Endothelial cell of umbilical vein (primary cell): ENCODE measurements around the gene SELENBP1.

ENCODE experiments used
- CTCF ChIP-seq, 2 donors: IDR thresholded peaks; 1 replicate in 1 of 2; 2 replicates in 1 of 2; pipeline ENCODE4 v1.5.1; 2011; ENCODE audit warnings: low read length in 2 of 2, mild to moderate bottlenecking in 2 of 2, moderate library complexity in 2 of 2, control low read depth in 1 of 2, inconsistent platforms in 1 of 2, low read depth in 1 of 2; ENCODE audit not compliant: insufficient read depth in 1 of 2; ENCODE audit errors: extremely low read depth in 1 of 2
- EZH2 ChIP-seq: IDR thresholded peaks from 2 replicates; pipeline ENCODE4 v1.6.1; 2012; ENCODE audit warnings: borderline replicate concordance, low read depth, mild to moderate bottlenecking, moderate library complexity, low read length, inconsistent platforms; ENCODE audit not compliant: severe bottlenecking
- JUN ChIP-seq: IDR thresholded peaks from 2 replicates; pipeline ENCODE4 v1.6.1; 2011; ENCODE audit warnings: borderline replicate concordance, low read depth; ENCODE audit not compliant: insufficient read length, insufficient read depth
- MYC ChIP-seq: IDR thresholded peaks from one replicate; pipeline ENCODE4 v1.6.1; 2011; ENCODE audit warnings: mild to moderate bottlenecking, low read depth, low read length
- POLR2A ChIP-seq: IDR thresholded peaks from 2 replicates; pipeline ENCODE4 v1.6.1; 2012; ENCODE audit warnings: low read depth, mild to moderate bottlenecking, control low read depth, low read length
- POLR2AphosphoS5 ChIP-seq: IDR thresholded peaks from 2 replicates; pipeline ENCODE4 v1.6.1; 2012; ENCODE audit warnings: low read depth, mild to moderate bottlenecking, control low read depth, low read length, moderate library complexity; ENCODE audit not compliant: insufficient read depth
- TF ChIP-seq, protein P1 (sequence below): IDR thresholded peaks from 2 replicates; pipeline ENCODE4 v1.6.1; 2011; ENCODE audit not compliant: insufficient read depth, insufficient read length

- TF ChIP-seq CTCF (IDR thresholded peaks at IDR 0.05; ENCODE audit: extremely low read depth in 1 of 2, insufficient read depth in 1 of 2, low read depth in 1 of 2, low read length in 2 of 2) (no peak), POLR2A (no peak), EZH2 (no peak), JUN (no peak), POLR2AphosphoS5 (no peak), MYC (no peak)
- TF ChIP-seq, protein P1, sequence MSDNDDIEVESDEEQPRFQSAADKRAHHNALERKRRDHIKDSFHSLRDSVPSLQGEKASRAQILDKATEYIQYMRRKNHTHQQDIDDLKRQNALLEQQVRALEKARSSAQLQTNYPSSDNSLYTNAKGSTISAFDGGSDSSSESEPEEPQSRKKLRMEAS = no peak
Observed at GRCh38 chr1:151408891-151409290, 36.4 kb upstream of the SELENBP1 start.
